Sigmoid colon (tissue), 7 donors: ENCODE results near the gene PTMA. TPM values are rescaled to one million over a fixed set of nuclear protein-coding genes. Genes with fewer than 3 reads are reported as not detected.
A peak's percentile ranks its signal among the peaks of the same experiment; 100 is the strongest.

Experiments
- DNase-seq: peaks from one replicate; pipeline ENCODE4 v3.0.0-alpha.2; 2019
- H3K27ac ChIP-seq, 4 donors: fragments of 200-600 bp; sonication (generic); one replicate each; pipeline ENCODE4 v1.5.1; 2016 to 2019; ENCODE audit warnings: mild to moderate bottlenecking in 1 of 4
- H3K27me3 ChIP-seq, 3 donors: fragments of 200-600 bp; sonication (generic); one replicate each; pipeline ENCODE4 v1.5.1; 2019; ENCODE audit warnings: mild to moderate bottlenecking in 1 of 3
- H3K36me3 ChIP-seq, 4 donors: fragments of 200-600 bp; sonication (generic); one replicate each; pipeline ENCODE4 v1.5.1; 2016 to 2019
- H3K4me1 ChIP-seq, 4 donors: fragments of 200-600 bp; sonication (generic); one replicate each; pipeline ENCODE4 v1.5.1; 2017 to 2019
- H3K4me3 ChIP-seq, 4 donors: fragments of 200-600 bp; sonication (generic); one replicate each; pipeline ENCODE4 v1.5.1; 2017 to 2019; ENCODE audit warnings: mild to moderate bottlenecking in 2 of 4, moderate library complexity in 1 of 4
- H3K9me3 ChIP-seq, 4 donors: fragments of 200-600 bp in 3 of 4; sonication (generic) in 3 of 4; one replicate each; pipeline versions ENCODE4 v1.5.1 to v1.6.1; 2013 to 2019
- CTCF ChIP-seq, 4 experiments: fragments of 450-650 bp in 3 of 4; fragments of 200-600 bp in 1 of 4; IDR thresholded peaks; one replicate each; pipeline ENCODE4 v1.5.1; 2016 to 2019; ENCODE audit warnings: antibody characterized with exemption in 4 of 4, mild to moderate bottlenecking in 3 of 4, moderate library complexity in 2 of 4
- EP300 ChIP-seq, 4 donors: sonication (generic); formaldehyde crosslinking; IDR thresholded peaks; one replicate each; pipeline ENCODE4 v1.6.1; 2017; ENCODE audit warnings: antibody characterized with exemption in 4 of 4
- POLR2A ChIP-seq, 2 donors: fragments of 450-650 bp; IDR thresholded peaks; one replicate each; pipeline ENCODE4 v1.6.1; 2016; ENCODE audit warnings: antibody characterized with exemption in 2 of 2, mild to moderate bottlenecking in 2 of 2, moderate library complexity in 2 of 2
- POLR2AphosphoS5 ChIP-seq, 4 donors: sonication (generic); formaldehyde crosslinking; IDR thresholded peaks; one replicate each; pipeline ENCODE4 v1.6.1; 2017; ENCODE audit warnings: antibody characterized with exemption in 4 of 4
- WGBS, 2 donors: extraction: QIAGEN DNeasy Blood & Tissue Kit; methylation state at CpG; one replicate each; pipeline ENCODE4 v1.1.7; 2013; 5-methylcytosine and 5-hydroxymethylcytosine counted together
- intact Hi-C: fragments of 100-400 bp; cut with DNase I; formaldehyde crosslinking; loops from one replicate; pipeline ENCODE4 v1.15.1; 2023
- polyA plus RNA-seq, 3 donors: library from polyadenylated mRNA; stranded (reverse); fragments of 200-250 nt; gene quantifications; one replicate each; pipeline ENCODE4 v1.2.3, GENCODE V29; 2013
- total RNA-seq, 4 donors: library from RNA; depleted of rRNA; stranded (reverse); fragments of >200 nt; gene quantifications; one replicate each; pipeline ENCODE4 v1.1.0, GENCODE V29; 2016
- donor health status: healthy with polysubstance abuse.
- donor health status: Bipolar disorder and iron deficiency.
- donor health status: healthy.

Gene PTMA
- total and polyA plus RNA-seq, 7 donors: 807 to 2,683 (median 1,142) TPM

- H3K27ac ChIP-seq: no peak overlapping the region
- no peak for DNase-seq
- TF ChIP-seq POLR2AphosphoS5 (IDR thresholded peaks at IDR 0.05): no peak
- TF ChIP-seq POLR2A (IDR thresholded peaks at IDR 0.05): no peak
- no peak for TF ChIP-seq CTCF (IDR thresholded peaks at IDR 0.05)
- TF ChIP-seq EP300 (IDR thresholded peaks at IDR 0.05): no peak
- no peak overlapping the region for H3K4me3 ChIP-seq
- peaks cover 3 to 40% (median 27%) of the 10 kb centered on the region in 4 donors for H3K4me1 ChIP-seq
- WGBS, 2 donors: 93 to 96% methylated on average over 3 of the region's 3 CpGs
- no peaks in the 10 kb centered on the region for H3K27me3 ChIP-seq
- no peaks in the 10 kb centered on the region for H3K36me3 ChIP-seq
- H3K9me3 ChIP-seq: no peaks in the 10 kb centered on the region
- intact Hi-C loops: no loop called here
Measured at GRCh38 chr2:231704017-231704416, 4.3 kb upstream of the PTMA start.

GRCh38 chr2:231706731-231707624 lies 1.3 kb upstream of the PTMA start:
- intact Hi-C loops: loop anchor here (1.0 kb wide), 1 partner anchor 45 kb away; no protein-coding TSS in a partner anchor
- TF ChIP-seq POLR2AphosphoS5 (IDR thresholded peaks at IDR 0.05): peak in 3 of 4 donors; percentile 98
- no peak for TF ChIP-seq EP300 (IDR thresholded peaks at IDR 0.05)
- TF ChIP-seq POLR2A (IDR thresholded peaks at IDR 0.05): peak; percentile 81 to 86
- peak; percentile 43 to 76 (median 68) for TF ChIP-seq CTCF (IDR thresholded peaks at IDR 0.05)

GRCh38 chr2:231707625-231707926 lies 749 bp upstream of the PTMA start:
- no peaks in the 10 kb centered on the region for H3K27me3 ChIP-seq
- 9 to 39% methylated on average over 30 of the region's 30 CpGs for WGBS, 2 donors
- intact Hi-C loops: loop anchor here (1.0 kb wide), 1 partner anchor 45 kb away; no protein-coding TSS in a partner anchor
- TF ChIP-seq POLR2A (IDR thresholded peaks at IDR 0.05): peak in 1 of 2 donors; percentile 46
- no peak for TF ChIP-seq EP300 (IDR thresholded peaks at IDR 0.05)
- H3K4me1 ChIP-seq: peaks cover 3 to 46% (median 33%) of the 10 kb centered on the region in 4 donors
- H3K4me3 ChIP-seq: peak overlapping the region; percentile 71 to 91 (median 86)
- DNase-seq: no peak
- H3K36me3 ChIP-seq: peaks cover 0 to 14% (median 11%) of the 10 kb centered on the region in 4 donors
- H3K9me3 ChIP-seq: no peaks in the 10 kb centered on the region
- H3K27ac ChIP-seq: peak overlapping the region; percentile 96 to 100 (median 99)

More at GRCh38 chr2:231706731-231707624, 1.3 kb upstream of the PTMA start:
- Histone ChIP-seq H3K27ac (peak overlapping the region; percentile 96 to 100 (median 99)), H3K4me1 (peaks cover 3 to 40% (median 32%) of the 10 kb centered on the region in 4 donors), H3K36me3 (peaks cover 0 to 8% (median 5%) of the 10 kb centered on the region in 4 donors), H3K4me3 (peak overlapping the region; percentile 71 to 91 (median 86)), H3K9me3 (no peaks in the 10 kb centered on the region), H3K27me3 (no peaks in the 10 kb centered on the region)
- DNase-seq: peak; percentile 100
- 1 to 2% methylated on average over 66 of the region's 66 CpGs for WGBS, 2 donors

GRCh38 chr2:231708773-231709635 lies 679 bp downstream of the PTMA start:
- Histone ChIP-seq H3K36me3 (peaks cover 0 to 24% (median 13%) of the 10 kb centered on the region in 4 donors), H3K27me3 (no peaks in the 10 kb centered on the region), H3K27ac (peak overlapping the region; percentile 96 to 100 (median 99)), H3K4me1 (peaks cover 3 to 55% (median 43%) of the 10 kb centered on the region in 4 donors), H3K4me3 (peak overlapping the region; percentile 71 to 98 (median 90)), H3K9me3 (no peaks in the 10 kb centered on the region)
- TF ChIP-seq POLR2A (IDR thresholded peaks at IDR 0.05) (no peak), CTCF (IDR thresholded peaks at IDR 0.05) (no peak), EP300 (IDR thresholded peaks at IDR 0.05) (no peak), POLR2AphosphoS5 (IDR thresholded peaks at IDR 0.05) (peak in 1 of 4 donors; percentile 18)
- DNase-seq: no peak
- WGBS, 2 donors: 0% methylated on average over 118 of the region's 118 CpGs
- intact Hi-C loops: no loop called here
